Measurements from ENCODE around the gene ASAP3.

The ASAP3 gene

DNA sequence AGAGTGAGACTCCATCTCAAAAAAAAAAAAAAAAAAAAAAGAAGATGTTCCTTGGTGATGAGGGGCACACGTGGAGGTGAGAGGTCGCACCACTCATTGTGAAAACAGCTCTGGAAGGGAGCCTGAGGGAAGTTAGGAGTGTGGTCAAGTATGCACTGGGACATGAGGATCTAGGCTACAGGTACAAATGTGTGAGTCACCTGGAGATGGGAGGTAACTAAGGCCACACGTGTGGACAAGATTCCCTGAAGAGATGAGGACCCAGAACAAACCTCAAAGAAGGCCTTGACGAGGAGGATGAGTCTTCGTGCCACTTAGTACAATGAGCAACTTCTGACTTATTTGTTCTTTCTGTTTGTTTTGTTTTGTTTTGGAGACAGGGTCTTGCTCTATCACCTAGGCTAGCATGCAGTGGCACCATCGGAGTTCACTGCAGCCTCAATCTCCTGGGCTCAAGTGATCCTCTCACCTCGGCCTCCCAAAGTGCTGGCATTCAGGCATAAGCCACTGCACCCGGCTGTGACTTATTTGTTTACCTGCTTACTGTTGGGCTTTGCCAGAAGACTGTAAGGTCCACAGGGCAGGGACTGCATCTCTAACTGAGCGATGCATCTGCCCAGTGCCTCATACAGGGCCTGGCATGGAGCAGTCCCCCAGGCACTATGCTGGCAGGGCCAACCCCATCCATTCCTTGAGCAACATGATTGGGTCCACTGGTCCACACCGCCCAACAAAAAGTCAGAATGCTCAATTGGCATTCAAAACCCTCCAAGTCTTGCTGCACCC, 6.4 kb downstream of the ASAP3 start:
- no peak for DNase-seq

- DNase-seq, result no peak
Observed at GRCh38 chr1:23475641-23476040, 8.3 kb downstream of the ASAP3 start.

DNA sequence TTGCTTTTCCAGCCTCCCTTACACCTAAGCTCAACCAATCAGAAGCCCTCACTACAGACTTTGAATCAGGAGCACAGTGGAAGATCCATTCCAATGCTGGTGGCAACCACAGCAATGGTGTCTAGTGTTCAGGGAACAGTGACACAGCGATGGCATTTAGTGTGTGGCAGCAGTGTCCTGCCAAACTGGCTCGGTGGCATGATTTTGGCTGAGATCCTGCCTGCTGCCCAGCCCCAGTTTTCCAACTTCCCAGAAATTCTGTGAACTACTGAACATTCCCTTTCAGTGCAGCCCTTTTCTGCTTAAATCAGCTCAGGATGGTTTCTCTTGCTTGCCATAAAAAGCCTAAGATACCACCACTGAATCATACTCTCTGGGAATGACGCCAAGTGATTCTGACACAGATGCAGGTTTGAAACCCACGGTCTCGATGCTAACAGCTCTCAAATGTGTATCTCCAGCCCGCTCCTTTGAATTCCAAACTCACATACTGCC, 8.8 kb downstream of the ASAP3 start:
- no peak for DNase-seq

DNA sequence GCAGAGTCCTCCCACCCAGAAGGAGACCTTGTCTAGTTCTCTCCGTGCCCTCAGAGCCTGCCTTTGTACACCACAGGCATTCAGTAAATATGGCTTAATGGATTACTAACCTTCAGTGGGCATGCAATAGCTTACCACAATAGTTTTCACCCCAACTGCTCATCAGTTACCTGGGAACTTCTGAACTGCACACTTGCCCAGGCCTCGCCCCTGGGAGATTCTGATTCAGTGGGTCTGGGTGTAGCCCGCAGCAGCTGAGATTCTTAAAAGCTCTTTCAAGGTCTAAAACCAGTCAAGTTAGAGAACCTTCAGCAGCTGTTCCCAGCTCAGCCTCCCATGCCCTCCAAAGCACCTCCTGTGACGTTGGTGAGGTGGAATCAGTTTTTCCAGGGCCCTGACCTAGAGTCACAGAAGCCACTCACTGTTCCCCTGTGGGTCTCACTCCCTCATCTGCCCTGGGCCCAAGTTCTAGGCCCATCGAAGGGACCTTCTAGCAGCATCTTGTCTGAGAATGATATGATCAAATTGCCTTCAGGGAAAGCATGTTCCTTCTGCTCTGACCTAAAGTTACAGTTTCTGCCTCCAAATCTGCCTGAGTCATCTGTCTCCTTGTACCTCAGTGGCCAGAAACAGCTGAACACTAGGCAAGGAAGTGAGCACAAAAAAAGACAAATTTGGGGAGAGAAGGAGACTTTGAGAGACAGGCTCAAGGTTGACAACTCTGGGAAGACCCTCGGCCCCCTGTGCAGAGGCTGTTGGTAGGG, 10.8 kb downstream of the ASAP3 start:
- DNase-seq, result no peak

- no peak for DNase-seq
Observed at GRCh38 chr1:23472351-23473036, 11.5 kb downstream of the ASAP3 start.

- no peak for DNase-seq
Observed at GRCh38 chr1:23471473-23472075, 12.4 kb downstream of the ASAP3 start.

GRCh38 chr1:23470282-23471070, 13.5 kb downstream of the ASAP3 start:
- DNase-seq, result no peak

GRCh38 chr1:23469372-23469982, 14.5 kb downstream of the ASAP3 start:
- DNase-seq, result no peak

GRCh38 chr1:23466423-23466989, 17.5 kb downstream of the ASAP3 start:
- DNase-seq, result no peak

- DNase-seq, result no peak
Observed at GRCh38 chr1:23463286-23463685, 20.7 kb downstream of the ASAP3 start.

DNA sequence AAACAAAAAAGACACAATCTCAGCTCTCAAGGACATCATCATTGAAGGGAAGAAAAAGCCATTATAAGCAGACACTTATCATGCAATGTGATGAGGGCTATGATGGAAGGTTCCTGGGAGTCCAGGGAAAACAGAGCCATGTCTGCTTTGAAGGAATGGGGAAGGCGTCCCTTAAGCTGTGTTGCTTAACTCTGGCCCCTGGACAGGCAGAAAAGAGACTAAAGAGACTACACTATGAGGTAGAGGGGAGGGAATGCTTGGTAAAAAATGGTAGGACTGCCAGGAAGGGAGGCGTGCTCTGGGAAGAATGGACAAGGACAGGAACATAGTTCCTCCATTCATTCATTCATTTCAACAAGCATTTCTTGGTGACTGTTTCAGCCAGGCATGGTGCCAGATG, 21.2 kb downstream of the ASAP3 start:
- no peak for DNase-seq

- no peak for DNase-seq
Observed at GRCh38 chr1:23461050-23461449, 22.9 kb downstream of the ASAP3 start.

DNA sequence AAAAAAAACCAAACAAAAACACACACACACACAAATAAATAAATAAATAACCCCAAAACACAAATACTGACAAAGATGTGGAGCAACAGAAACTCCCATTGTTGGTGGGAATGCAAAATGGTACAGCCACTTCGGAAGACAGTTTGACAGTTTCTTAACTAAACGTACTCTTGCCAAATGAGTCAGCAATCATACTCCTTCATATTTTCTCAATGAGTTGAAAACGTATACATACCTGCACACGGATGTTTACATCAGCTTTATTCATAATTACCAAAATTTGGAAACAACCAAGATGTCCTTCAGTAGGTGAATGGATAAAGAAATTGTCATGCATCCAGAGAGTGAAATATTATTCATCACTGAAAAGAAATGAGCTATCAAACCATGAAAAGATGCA, 23.5 kb downstream of the ASAP3 start:
- DNase-seq, result no peak

DNA sequence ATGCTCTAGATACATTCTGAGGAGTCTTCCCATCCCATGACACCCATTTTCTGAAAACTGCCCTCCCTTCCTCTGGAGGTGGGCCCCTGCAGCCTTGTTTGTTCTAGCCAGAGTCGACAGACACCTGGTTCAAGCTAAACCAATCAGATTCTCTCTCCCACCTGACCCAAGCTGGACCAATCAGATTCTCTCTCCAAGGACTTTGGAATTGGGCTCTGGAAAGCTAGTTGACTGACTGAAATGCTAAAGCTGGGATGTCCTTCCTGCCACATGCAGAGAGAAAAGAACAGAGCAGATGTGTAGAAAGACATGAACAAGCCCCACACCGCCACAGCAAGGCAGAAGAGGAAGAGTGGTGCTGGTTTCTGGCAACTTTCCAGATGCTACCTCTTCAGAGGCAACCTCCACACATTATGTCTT, 24.6 kb downstream of the ASAP3 start:
- DNase-seq, result no peak

- DNase-seq, result no peak
Observed at GRCh38 chr1:23456226-23456625, 27.8 kb downstream of the ASAP3 start.

GRCh38 chr1:23453455-23454000, 30.5 kb downstream of the ASAP3 start:
- DNase-seq, result no peak

- peak; percentile 52 for DNase-seq
Observed at GRCh38 chr1:23452011-23452411, 32.0 kb downstream of the ASAP3 start.

- DNase-seq, result no peak
Observed at GRCh38 chr1:23451441-23451840, 32.5 kb downstream of the ASAP3 start.

GRCh38 chr1:23450894-23451293, 33.1 kb downstream of the ASAP3 start:
- no peak for DNase-seq

DNA sequence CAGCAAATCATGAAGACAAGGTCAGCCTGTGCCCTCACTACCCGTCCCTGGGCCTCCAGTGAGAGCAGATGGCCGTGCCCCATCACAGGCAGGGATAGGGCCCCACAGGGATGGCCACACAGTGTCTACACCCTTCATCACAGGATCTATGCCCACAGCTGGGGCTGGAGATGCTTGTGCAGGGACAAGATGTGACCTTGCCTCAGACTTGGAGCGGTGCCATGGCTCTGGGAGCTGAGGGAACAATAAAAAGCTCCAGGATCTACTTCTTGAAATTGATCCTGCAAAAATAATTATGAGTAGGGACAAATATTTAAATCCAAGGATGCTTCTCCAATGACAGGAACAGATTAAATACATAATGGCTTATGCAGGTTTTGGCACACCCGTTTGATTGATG, 34.0 kb downstream of the ASAP3 start:
- DNase-seq, result no peak

- no peak for DNase-seq
Observed at GRCh38 chr1:23449306-23449705, 34.7 kb downstream of the ASAP3 start.
